Measurements from ENCODE around the gene GADD45G.

GADD45G gene

GRCh38 chr9:89610391-89610925 lies 5.6 kb downstream of the GADD45G start:
- no peak for DNase-seq

- DNase-seq, result no peak
Observed at GRCh38 chr9:89611425-89611824, 6.6 kb downstream of the GADD45G start.

GRCh38 chr9:89612566-89613278 lies 7.9 kb downstream of the GADD45G start:
- no peak for DNase-seq

- DNase-seq, result no peak
Observed at GRCh38 chr9:89613912-89614892, 9.4 kb downstream of the GADD45G start.

GRCh38 chr9:89615661-89616060 lies 10.8 kb downstream of the GADD45G start:
- DNase-seq, result no peak

GRCh38 chr9:89616411-89616810 lies 11.6 kb downstream of the GADD45G start:
- DNase-seq, result no peak

- DNase-seq, result no peak
Observed at GRCh38 chr9:89617978-89618377, 13.2 kb downstream of the GADD45G start.

- DNase-seq, result no peak
Observed at GRCh38 chr9:89619019-89619418, 14.2 kb downstream of the GADD45G start.

GRCh38 chr9:89619424-89620138 lies 14.8 kb downstream of the GADD45G start:
- no peak for DNase-seq

GRCh38 chr9:89621031-89621430 lies 16.2 kb downstream of the GADD45G start:
- no peak for DNase-seq

GRCh38 chr9:89621676-89622075 lies 16.9 kb downstream of the GADD45G start:
- no peak for DNase-seq

GRCh38 chr9:89622933-89623861 lies 18.4 kb downstream of the GADD45G start:
- DNase-seq, result no peak

GRCh38 chr9:89623925-89624420 lies 19.2 kb downstream of the GADD45G start:
- no peak for DNase-seq

GRCh38 chr9:89625721-89626687 lies 21.2 kb downstream of the GADD45G start:
- no peak for DNase-seq

GRCh38 chr9:89626741-89627265 lies 22.0 kb downstream of the GADD45G start:
- DNase-seq, result no peak

- DNase-seq, result no peak
Observed at GRCh38 chr9:89628601-89629000, 23.8 kb downstream of the GADD45G start.

- no peak for DNase-seq
Observed at GRCh38 chr9:89629081-89629976, 24.5 kb downstream of the GADD45G start.

- DNase-seq, result no peak
Observed at GRCh38 chr9:89630508-89630907, 25.7 kb downstream of the GADD45G start.

- DNase-seq, result no peak
Observed at GRCh38 chr9:89631384-89631783, 26.6 kb downstream of the GADD45G start.
